ENCODE results near the gene FBXW2.

Gene FBXW2

DNA sequence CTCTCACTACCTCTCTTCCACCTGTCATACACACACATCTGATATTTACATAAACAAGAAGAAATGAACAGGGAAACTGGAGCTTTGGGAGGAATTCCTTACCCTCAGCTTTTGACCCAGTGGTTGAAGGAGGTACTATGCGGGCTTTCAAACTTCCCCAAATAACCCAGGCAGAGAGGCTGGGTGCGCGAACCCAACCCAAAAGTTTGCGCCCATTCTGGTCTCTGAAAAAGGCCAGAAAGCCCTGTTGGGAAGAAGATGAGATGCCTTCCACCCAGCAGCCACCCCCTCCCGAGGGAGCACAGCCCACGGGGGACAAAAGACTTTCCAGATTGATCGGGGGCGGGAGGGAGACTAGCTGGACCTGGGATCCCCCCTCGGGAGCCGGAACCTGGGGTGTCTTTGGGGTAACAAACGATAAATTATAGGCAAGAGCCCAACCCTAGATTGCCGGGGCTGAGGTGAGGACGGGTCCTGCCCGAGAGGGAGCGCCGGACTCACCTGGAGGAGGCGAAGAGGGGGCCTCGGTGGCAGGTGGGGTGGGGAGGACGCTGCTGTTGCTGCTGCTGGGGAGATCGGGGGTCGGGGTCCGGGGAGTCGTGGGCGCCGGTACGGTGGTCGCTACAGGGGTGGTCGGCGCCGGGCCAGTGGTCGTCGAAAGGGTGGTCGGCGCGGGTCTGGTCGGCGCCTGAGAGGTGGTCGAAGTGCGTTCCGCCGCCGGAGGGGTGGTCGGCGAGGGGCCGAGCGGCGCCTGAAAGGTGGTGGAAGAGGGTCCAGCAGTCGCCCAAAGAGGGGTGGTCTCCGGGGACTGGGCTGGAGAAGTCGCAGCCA is 79.7 kb downstream of the FBXW2 start:
- no peak for FAIRE-seq

- no peak for FAIRE-seq
These were observed 80.6 kb downstream of the FBXW2 start for GRCh38 chr9:120712539-120713031.

DNA sequence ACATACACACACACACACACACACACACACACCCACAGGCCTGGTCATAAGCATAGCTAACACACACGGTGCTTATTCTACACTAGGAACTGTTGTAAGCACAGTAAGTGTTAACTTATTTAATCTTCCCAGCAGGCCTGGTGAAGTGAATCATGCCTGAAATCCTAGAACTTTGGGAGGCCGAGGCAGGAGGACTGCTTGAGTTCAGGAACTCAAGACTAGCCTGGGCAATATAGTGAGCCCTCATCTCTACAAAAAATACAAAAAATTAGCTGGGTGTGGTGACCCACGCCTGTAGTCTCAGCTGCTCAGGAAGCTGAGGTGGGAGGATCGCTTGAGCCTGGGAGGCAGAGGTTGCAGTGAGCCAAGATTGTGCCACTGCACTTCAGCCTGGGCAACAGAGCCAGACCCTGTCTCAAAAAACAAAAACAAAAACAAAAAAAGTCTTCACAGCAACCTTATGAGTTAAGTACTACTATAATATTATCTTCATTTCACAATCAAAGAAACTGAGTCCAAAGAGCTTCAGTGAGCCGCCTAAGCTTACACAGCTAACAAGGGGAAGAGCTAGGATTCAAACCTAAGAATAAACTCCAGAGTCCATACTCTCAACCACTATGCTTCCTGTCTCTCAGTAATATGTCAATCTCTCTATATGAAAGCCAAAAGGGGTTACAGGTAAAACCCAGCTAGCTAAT is 81.2 kb downstream of the FBXW2 start:
- FAIRE-seq = no peak

DNA sequence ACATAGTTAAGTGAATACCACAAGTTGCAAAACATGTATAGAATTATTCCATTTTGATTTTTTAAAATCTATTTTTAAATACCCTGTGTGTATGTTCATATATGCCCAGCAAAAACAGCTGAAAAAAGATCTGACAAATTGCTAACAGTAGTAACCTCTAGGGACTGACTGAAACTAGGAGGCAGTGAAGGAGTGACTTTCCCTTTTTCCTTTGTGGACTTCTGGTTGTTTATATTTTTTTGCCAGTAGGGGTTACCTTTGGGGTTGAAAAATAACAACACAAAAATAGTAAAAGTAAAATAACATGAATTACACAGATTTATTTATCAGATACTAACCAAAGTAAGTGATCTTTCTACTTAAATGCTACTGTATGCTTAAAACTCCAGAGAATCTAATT is 81.9 kb downstream of the FBXW2 start:
- FAIRE-seq = no peak

- FAIRE-seq = no peak
These were observed 82.9 kb downstream of the FBXW2 start for GRCh38 chr9:120710110-120710981.

- FAIRE-seq = no peak
These were observed 84.5 kb downstream of the FBXW2 start for GRCh38 chr9:120708526-120709224.

DNA sequence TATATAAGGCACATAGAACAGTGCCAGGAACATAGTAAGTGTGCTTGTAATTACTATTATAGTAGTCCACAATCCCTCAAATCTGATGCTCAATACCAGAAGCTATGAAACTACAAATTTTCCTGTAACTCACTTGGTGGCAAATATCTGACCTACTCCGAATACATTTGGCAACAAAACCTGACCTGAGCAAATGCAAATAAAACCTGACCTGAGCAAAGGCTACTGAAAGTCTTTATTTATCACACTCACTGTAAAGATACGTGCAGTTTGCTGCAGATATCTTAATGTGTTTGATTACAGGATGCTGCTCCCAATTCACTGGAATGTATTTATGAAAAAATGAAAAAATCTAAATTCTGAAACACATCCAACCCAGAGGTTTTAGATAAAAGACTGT is 86.0 kb downstream of the FBXW2 start:
- FAIRE-seq = no peak

All from colon (tissue), 2 donors.